Cardiac muscle cell (in vitro differentiated cells and primary cell): ENCODE data around the gene ESD. TPM values are rescaled to one million over a fixed set of nuclear protein-coding genes. Genes with fewer than 3 reads are reported as not detected.

Source experiments
- DNase-seq, 2 donors: peaks; one replicate each; pipeline versions ENCODE4 v3.0.0 to v3.0.0-alpha.2; 2010 to 2017; ENCODE audit warnings: low read depth in 1 of 2, low spot score in 1 of 2
- H3K27ac ChIP-seq: fragments of 200-600 bp; sonication (generic); 2 replicates; pipeline ENCODE4 v1.5.1; 2016
- H3K27me3 ChIP-seq: fragments of 200-600 bp; sonication (generic); 2 replicates; pipeline ENCODE4 v1.6.0; 2016; ENCODE audit warnings: control low read depth
- H3K36me3 ChIP-seq: fragments of 200-600 bp; sonication (generic); 2 replicates; pipeline ENCODE4 v1.5.1; 2016; ENCODE audit warnings: control low read depth
- H3K4me1 ChIP-seq: fragments of 200-600 bp; sonication (generic); 2 replicates; pipeline ENCODE4 v1.8.1; 2017; ENCODE audit warnings: low read depth, mild to moderate bottlenecking, mixed run types
- H3K4me3 ChIP-seq: fragments of 200-600 bp; sonication (generic); 2 replicates; pipeline ENCODE4 v1.5.1; 2016; ENCODE audit warnings: mild to moderate bottlenecking
- H3K9me3 ChIP-seq: fragments of 200-600 bp; sonication (generic); 2 replicates; pipeline ENCODE4 v1.5.1; 2017; ENCODE audit warnings: low read depth, mild to moderate bottlenecking, control low read depth
- polyA plus RNA-seq: library from polyadenylated mRNA; unstranded; fragments of >200 nt; fragmentation: Nextera tagmentation; extraction: Ambion mirVana; gene quantifications from 2 replicates; pipeline ENCODE4 v1.2.1, GENCODE V29; 2016
- total RNA-seq: library from RNA; depleted of rRNA; stranded (reverse); fragments of >200 nt; gene quantifications from 2 replicates; pipeline ENCODE4 v1.2.3, GENCODE V29; 2016
- TF ChIP-seq, protein P1 (sequence below): IDR thresholded peaks from 2 replicates; pipeline ENCODE4 v1.5.1; 2012; ENCODE audit warnings: low read depth, mild to moderate bottlenecking, low read length

The ESD gene
- total and polyA plus RNA-seq, 2 experiments from 2014 or later: 83.2 to 167 TPM

DNA sequence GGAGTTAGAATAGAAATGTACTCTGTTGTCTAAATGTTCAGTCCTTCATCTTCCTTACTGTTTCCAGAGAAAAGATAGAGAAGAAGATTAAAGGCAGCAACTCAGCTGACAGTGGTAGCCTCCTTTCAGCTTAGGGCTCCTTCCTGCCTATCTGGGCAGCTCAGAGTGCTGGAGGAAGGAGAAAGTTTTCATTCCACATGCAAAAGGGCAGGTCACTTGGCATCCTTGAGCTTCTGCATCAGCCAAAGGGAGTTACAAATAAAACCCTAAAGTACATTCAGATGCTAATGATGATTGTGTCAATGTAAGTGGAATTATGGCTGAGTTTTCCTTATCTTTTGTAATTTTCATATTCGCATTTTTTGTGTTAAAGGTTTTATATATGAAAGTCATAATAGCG lies 58.9 kb downstream of the ESD start:
- H3K36me3 ChIP-seq: peaks cover 21% of the 10 kb centered on the region
- no peaks in the 10 kb centered on the region for H3K4me1 ChIP-seq
- H3K4me3 ChIP-seq: no peak overlapping the region
- TF ChIP-seq, protein P1, sequence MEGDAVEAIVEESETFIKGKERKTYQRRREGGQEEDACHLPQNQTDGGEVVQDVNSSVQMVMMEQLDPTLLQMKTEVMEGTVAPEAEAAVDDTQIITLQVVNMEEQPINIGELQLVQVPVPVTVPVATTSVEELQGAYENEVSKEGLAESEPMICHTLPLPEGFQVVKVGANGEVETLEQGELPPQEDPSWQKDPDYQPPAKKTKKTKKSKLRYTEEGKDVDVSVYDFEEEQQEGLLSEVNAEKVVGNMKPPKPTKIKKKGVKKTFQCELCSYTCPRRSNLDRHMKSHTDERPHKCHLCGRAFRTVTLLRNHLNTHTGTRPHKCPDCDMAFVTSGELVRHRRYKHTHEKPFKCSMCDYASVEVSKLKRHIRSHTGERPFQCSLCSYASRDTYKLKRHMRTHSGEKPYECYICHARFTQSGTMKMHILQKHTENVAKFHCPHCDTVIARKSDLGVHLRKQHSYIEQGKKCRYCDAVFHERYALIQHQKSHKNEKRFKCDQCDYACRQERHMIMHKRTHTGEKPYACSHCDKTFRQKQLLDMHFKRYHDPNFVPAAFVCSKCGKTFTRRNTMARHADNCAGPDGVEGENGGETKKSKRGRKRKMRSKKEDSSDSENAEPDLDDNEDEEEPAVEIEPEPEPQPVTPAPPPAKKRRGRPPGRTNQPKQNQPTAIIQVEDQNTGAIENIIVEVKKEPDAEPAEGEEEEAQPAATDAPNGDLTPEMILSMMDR: no peak
- H3K27ac ChIP-seq: no peak overlapping the region
- no peaks in the 10 kb centered on the region for H3K27me3 ChIP-seq
- no peak for DNase-seq
- no peaks in the 10 kb centered on the region for H3K9me3 ChIP-seq

DNA sequence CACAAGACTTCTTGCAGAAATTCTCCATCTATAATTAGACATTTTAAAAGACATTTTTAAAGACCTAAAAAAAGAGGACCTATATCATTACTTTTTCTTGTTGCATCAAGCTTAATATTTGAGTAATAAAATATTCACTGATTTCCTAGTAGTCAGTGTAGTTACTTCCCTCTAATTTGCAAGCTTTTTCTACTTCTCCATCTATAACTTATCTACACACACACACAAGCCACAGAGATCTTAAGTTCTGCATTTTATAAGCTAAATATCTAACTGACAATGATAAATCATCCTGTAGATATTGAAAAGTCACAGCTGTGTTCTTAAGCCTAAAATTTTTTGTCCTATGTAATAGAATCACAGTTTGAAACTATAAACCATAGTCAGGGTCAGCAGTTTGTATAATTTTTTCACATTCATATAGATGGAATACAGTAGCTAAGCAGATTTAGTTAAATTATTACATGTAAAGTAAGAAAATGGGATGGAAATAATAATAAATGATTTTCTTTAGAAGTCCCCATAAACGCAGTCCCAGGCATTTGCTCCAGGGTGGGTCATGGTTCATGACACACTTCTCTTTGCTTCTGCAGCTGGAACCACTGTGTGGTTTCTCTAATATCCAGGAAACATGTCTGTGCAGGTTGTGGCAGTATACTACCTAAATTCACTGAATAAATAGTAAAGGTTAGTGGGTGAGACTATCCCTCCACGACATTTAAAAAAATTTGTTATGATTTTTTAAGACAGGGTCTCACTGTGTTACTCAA lies 60.2 kb downstream of the ESD start:
- TF ChIP-seq, protein P1: no peak
- no peaks in the 10 kb centered on the region for H3K9me3 ChIP-seq
- no peaks in the 10 kb centered on the region for H3K27me3 ChIP-seq
- no peaks in the 10 kb centered on the region for H3K4me1 ChIP-seq
- H3K36me3 ChIP-seq: peaks cover 32% of the 10 kb centered on the region
- DNase-seq: no peak
- no peak overlapping the region for H3K27ac ChIP-seq
- H3K4me3 ChIP-seq: no peak overlapping the region

DNA sequence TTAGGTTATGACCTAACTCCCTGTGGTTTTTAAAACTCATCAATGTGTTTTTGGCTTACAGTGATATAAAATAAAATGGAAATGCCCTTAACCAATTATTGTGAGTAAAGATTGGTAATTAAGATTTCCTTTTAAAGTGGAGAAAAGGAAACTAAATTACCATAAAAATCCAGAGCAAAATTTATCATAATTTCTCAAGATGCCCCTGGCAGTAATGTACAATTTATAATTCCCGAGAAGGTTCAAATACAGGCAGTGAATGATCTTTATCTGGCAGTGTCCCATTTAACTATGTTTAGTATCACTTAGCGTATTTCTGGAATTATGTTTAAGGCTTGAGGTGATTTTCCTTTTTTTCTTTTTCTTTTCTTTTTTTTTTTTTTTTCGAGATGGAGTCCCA lies 61.5 kb downstream of the ESD start:
- Histone ChIP-seq H3K27me3 (no peaks in the 10 kb centered on the region), H3K4me1 (no peaks in the 10 kb centered on the region), H3K27ac (no peak overlapping the region), H3K4me3 (no peak overlapping the region), H3K36me3 (peaks cover 32% of the 10 kb centered on the region), H3K9me3 (no peaks in the 10 kb centered on the region)
- DNase-seq: no peak
- TF ChIP-seq, protein P1: no peak

DNA sequence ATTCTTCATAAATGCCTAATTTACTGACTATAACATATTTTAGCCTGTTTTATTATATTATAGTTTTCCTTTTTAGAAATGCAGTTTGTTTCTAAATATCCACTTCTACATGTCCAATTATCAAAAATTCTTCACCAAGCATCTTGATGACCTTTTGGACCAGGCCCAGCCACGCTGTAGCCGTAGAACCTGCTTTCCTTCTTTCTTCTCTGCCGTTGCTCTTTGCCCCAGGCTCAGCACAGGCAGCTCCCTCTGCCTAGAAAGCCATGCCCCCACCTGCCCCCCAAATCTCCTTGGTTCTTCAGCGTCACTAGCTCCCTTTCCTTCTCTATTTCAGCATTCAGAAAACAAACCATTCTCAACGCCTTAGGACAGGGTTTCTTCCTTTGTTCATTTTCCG lies 65.4 kb downstream of the ESD start:
- Histone ChIP-seq H3K4me1 (no peaks in the 10 kb centered on the region), H3K27ac (no peak overlapping the region), H3K9me3 (no peaks in the 10 kb centered on the region), H3K4me3 (no peak overlapping the region), H3K36me3 (peaks cover 36% of the 10 kb centered on the region), H3K27me3 (no peaks in the 10 kb centered on the region)
- TF ChIP-seq, protein P1: no peak
- DNase-seq: no peak

DNA sequence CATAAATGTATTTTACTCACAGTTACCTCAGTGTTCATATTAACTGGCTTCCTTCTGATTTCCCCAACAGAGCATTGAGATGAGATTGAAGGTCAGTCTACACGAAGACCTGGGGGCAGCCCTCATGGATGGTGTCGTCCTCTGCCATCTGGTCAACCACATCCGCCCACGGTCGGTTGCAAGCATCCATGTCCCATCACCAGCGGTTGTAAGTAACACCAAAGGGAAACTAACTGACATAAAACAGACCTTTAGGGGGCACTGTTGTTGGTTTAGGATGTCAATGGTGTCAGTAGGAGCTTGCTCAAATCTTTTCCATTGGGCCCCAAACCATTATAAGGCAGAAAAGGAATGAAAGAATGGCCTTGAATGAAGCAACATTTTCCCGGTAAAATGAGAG lies 68.2 kb downstream of the ESD start:
- H3K4me1 ChIP-seq: no peaks in the 10 kb centered on the region
- H3K9me3 ChIP-seq: no peaks in the 10 kb centered on the region
- TF ChIP-seq, protein P1: no peak
- no peak overlapping the region for H3K4me3 ChIP-seq
- no peak for DNase-seq
- no peaks in the 10 kb centered on the region for H3K27me3 ChIP-seq
- peaks cover 43% of the 10 kb centered on the region for H3K36me3 ChIP-seq
- H3K27ac ChIP-seq: no peak overlapping the region
